DLD1 (cell line): ENCODE results near the gene FOXS1.

Experiments used
- in situ Hi-C: cut with HindIII; loops from 2 replicates; pipeline ENCODE4 v1.10.0; 2017; ENCODE audit warnings: low sequenced_read_pairs

Gene FOXS1

DNA sequence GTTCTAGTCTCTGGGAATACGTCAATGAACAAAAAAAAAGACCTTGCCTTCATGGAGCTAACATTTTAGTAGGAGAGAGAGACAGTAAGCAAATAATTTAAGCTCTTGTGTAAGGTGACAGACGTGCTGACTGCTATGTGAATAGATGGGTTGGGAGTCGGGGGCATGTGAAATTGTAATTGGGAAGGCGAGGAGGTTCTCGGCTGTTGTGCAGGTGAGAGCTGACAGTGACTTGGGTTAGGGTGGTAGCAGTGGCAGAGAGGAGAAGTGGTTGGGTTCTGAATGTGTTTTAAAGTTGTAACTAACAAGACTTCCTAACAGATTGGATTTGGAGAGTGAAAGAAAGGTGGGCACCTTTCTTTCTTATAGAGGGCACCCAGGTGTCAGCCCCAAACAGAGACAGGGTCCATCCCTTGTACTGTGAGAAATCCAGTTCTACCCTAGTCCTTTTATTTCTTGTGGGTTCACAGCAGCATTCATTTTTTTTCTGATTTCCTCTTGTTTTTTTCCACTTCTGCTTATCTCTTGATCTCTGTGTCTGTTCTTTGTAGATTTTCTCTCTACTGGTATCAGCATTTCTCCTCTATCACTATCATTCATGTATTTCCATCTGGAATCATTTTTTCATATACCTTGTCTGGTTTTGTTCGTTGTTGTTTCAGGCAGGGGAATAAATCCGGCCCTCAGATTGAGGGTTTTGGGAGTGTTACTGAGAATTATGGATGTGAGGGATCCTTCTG is 41.7 kb downstream of the FOXS1 start:
- in situ Hi-C loops, result no loop called here

DNA sequence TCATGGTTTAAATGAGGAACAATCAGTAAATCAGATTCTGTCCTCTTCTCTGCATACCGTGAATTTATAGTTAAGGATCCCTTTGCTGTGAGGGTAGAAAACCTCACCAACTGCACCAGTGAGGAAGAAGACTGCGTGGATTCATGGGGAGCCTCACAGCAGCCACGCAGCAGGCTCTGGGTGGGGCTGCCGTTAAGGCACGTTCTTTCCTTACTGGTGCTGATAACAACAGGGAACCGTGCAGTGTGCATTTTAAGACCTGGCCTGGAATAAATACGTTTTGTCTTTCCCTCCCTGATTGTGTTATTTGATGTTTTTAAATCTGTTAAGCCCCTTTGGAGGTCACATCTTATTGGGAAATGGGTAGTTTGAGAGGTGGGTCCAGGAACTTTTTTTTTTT is 43.9 kb downstream of the FOXS1 start:
- in situ Hi-C loops, result no loop called here

DNA sequence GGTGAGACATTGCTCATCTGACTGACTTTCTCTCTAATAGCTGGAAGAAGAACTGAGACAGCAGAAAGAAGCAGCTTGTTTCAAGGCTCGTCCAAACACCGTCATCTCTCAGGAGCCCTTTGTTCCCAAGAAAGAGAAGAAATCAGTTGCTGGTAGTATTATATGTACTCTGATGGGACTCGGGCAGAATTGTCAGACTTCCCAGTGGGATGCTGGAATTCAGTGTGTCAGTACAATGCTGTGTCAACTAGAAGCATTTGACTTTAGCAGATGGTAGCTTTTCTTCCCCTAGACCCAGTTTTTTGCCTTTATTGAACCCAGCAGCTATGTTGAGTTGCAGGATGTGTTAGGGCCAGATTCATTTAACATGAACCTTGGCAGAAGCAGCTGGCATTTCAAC is 48.0 kb downstream of the FOXS1 start:
- in situ Hi-C loops, result no loop called here
